Fibroblast of peridontal ligament (primary cell): ENCODE measurements around the gene FAM8A1.
"Not testable (repeated sequence)": the region's sequence is repeated elsewhere in the genome, so short reads cannot be mapped to it uniquely, and the experiment has no call there.

Experiments
- DNase-seq: peaks from one replicate; pipeline ENCODE4 v3.0.0-alpha.2; 2010; ENCODE audit errors: extremely low read depth

The FAM8A1 gene

GRCh38 chr6:17599877-17600526, at the start of gene FAM8A1:
TSS of gene FAM8A1 (plus strand) at chr6:17600302. CDS start at chr6:17600410, 108 bp downstream.
- peak; percentile 75 for DNase-seq

- DNase-seq, result no peak
Observed at GRCh38 chr6:17551383-17551958, 48.6 kb upstream of the FAM8A1 start.

GRCh38 chr6:17552861-17553260, 47.2 kb upstream of the FAM8A1 start:
- no peak for DNase-seq

- DNase-seq, result peak; percentile 60
Observed at GRCh38 chr6:17556014-17556413, 44.1 kb upstream of the FAM8A1 start.

GRCh38 chr6:17562636-17563035, 37.5 kb upstream of the FAM8A1 start:
- DNase-seq, result no peak

- DNase-seq, result no peak
Observed at GRCh38 chr6:17565399-17565798, 34.7 kb upstream of the FAM8A1 start.

- peak; percentile 92 for DNase-seq
Observed at GRCh38 chr6:17574866-17575560, 25.1 kb upstream of the FAM8A1 start.

GRCh38 chr6:17577059-17577458, 23.0 kb upstream of the FAM8A1 start:
- no peak for DNase-seq

- peak; percentile 11 for DNase-seq
Observed at GRCh38 chr6:17580518-17581048, 19.5 kb upstream of the FAM8A1 start.

- DNase-seq, result not testable (repeated sequence)
Observed at GRCh38 chr6:17581282-17581681, 18.8 kb upstream of the FAM8A1 start.

GRCh38 chr6:17583811-17584210, 16.3 kb upstream of the FAM8A1 start:
- DNase-seq, result no peak

GRCh38 chr6:17584241-17584803, 15.8 kb upstream of the FAM8A1 start:
- DNase-seq, result peak; percentile 94

- DNase-seq, result no peak
Observed at GRCh38 chr6:17585766-17586490, 14.2 kb upstream of the FAM8A1 start.

- not testable (repeated sequence) for DNase-seq
Observed at GRCh38 chr6:17586623-17587022, 13.5 kb upstream of the FAM8A1 start.

GRCh38 chr6:17588011-17588410, 12.1 kb upstream of the FAM8A1 start:
- DNase-seq, result no peak

- peak; percentile 84 for DNase-seq
Observed at GRCh38 chr6:17589406-17590096, 10.6 kb upstream of the FAM8A1 start.

- no peak for DNase-seq
Observed at GRCh38 chr6:17591287-17591686, 8.8 kb upstream of the FAM8A1 start.

- DNase-seq, result no peak
Observed at GRCh38 chr6:17593246-17593645, 6.9 kb upstream of the FAM8A1 start.

- no peak for DNase-seq
Observed at GRCh38 chr6:17596085-17596484, 4.0 kb upstream of the FAM8A1 start.

- no peak for DNase-seq
Observed at GRCh38 chr6:17600527-17601385, 654 bp downstream of the FAM8A1 start.
